HG03521 (cell line): ENCODE results near the gene LINC00305.

Source experiments
- ATAC-seq: cut with Tn5 transposase; IDR thresholded peaks from one replicate; pipeline ENCODE4 v1.9.1; 2021; ENCODE audit warnings: mild to moderate bottlenecking, moderate library complexity; ENCODE audit not compliant: unreplicated experiment

Gene LINC00305

DNA sequence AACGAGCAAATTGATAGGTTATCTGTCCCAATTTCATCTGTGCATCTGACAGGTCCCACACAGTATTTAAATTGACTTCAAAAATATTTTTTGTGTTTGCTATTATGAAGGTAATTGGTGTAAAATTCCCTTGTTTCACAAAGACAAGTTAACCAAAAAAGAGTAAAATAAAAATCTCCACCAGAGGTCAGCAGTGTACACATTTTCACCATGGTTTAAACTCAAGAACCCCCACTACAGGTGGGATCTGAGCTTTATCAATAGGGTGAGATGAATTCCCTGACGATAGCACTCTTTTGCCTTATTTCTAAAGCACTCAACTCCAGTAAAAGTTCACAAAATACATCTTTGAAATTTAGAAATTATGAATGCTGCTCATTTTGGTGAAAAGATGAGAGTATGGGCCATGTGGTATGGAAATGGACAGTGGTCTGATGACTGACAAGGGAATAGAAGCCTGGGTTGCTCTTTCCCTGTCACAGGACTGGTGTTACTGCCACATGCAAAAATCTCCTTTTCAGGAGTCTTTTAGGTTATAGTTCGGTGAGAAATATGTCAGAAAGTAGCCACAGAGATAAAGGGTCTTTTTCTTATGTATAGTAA, 111.0 kb downstream of the LINC00305 start:
- ATAC-seq = peak; percentile 56

DNA sequence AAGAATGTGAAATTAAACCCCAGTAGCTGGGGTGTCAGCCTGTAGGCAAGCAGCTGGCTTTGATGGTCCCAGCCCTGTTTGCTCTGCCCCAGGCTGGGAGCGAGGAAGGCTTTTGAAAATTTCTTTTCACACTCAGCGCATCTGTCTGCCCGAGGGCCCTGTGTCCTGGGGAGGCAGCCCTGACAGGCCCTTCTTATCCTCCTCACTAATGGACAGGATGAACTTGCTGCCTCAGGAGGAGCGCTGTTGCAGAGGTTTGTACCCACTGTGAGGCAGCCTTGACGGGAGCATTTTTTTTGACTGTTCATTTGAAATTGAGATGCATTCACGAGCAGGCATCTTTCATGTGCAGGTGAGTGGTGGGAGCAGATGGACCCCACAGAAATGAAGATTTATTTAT, 116.6 kb downstream of the LINC00305 start:
- ATAC-seq = no peak

DNA sequence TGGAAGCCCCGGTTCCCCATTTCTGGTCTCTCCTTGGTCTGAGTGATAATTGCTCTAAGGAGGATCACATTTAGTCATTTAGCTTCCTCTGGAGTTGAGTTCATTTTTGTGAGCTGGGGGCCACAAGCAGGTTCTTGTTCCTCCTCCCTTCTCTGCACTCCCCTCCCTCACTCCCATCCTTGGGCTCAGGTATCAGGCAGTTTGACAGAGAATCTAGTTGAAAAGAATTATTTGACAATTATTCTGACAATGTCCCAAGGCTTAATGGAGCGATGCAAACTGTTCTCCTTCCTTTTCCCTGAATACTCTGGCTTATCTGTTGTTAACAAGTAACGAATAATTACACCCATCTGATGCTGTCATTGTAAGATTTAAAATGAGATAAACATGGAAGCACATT, 117.5 kb downstream of the LINC00305 start:
- no peak for ATAC-seq
